HepG2 (cell line): ENCODE results near the gene APH1B. TPM values are rescaled to one million over a fixed set of nuclear protein-coding genes. Genes with fewer than 3 reads are reported as not detected.

ENCODE experiments used
- ATAC-seq: fragments of 200-7000 bp; cut with Tn5 transposase; 3 replicates; pipeline ENCODE4 v1.9.1; 2020; ENCODE audit warnings: mild to moderate bottlenecking, moderate library complexity
- BruUV-seq: library from RNA; stranded (reverse); fragments of 400-500 nt; replicated peaks from 2 replicates; lab custom pipeline; 2021; lab: Mats Ljungman, UMichigan
- CTCF ChIA-PET: fragments of 300-600 bp; formaldehyde crosslinking; extraction: SDS; loops from one replicate; lab custom pipeline; 2021; ENCODE audit warnings: low total read pairs, inconsistent platforms, low intra/inter-chr PET ratio; lab: Yijun Ruan, JAX
- POLR2A ChIA-PET: fragments of 350-600 bp; sonication (Branson Sonifier 250); formaldehyde crosslinking; loops from one replicate; lab custom pipeline; 2020; ENCODE audit warnings: antibody characterized with exemption, inconsistent platforms; lab: Yijun Ruan, JAX
- DNase-seq: peaks from one replicate; pipeline ENCODE4 v3.0.0-alpha.2; 2015; ENCODE audit warnings: low spot score
- FAIRE-seq: peaks from 3 replicates; lab custom pipeline; 2011; peaks lifted over from hg19 to GRCh38; lab: Jason Lieb, UNC
- H2AFZ ChIP-seq: one replicate; pipeline ENCODE4 v1.6.1; 2011; ENCODE audit warnings: low read length, inconsistent platforms
- H3K27ac ChIP-seq: fragments of 300-600 bp; 3 replicates; pipeline ENCODE4 v1.8.0; 2011; ENCODE audit warnings: mixed run types, mild to moderate bottlenecking, mixed read lengths, low read length, inconsistent platforms; ENCODE audit not compliant: insufficient read depth; ENCODE audit errors: extremely low read length
- H3K27me3 ChIP-seq, 2 experiments: fragments of 200-600 bp in 1 of 2; 2 replicates in 1 of 2; 3 replicates in 1 of 2; pipeline versions ENCODE4 v1.6.0 to v1.8.0; 2011; ENCODE audit warnings: low read length in 2 of 2, mild to moderate bottlenecking in 2 of 2, moderate library complexity in 2 of 2, inconsistent platforms in 1 of 2; ENCODE audit not compliant: insufficient read depth in 2 of 2, control insufficient read depth in 1 of 2
- H3K36me3 ChIP-seq, 2 experiments: fragments of 200-600 bp in 1 of 2; replicated peaks in 1 of 2; 2 replicates in 1 of 2; 3 replicates in 1 of 2; pipeline versions ENCODE4 v1.5.1 to v1.8.0; 2011; ENCODE audit warnings: low read length in 2 of 2, inconsistent platforms in 1 of 2; ENCODE audit not compliant: insufficient read depth in 2 of 2, control insufficient read depth in 1 of 2
- H3K4me1 ChIP-seq: 2 replicates; pipeline ENCODE4 v1.5.1; 2012; ENCODE audit warnings: low read length, inconsistent platforms; ENCODE audit not compliant: insufficient read depth
- H3K4me2 ChIP-seq: 2 replicates; pipeline ENCODE4 v1.6.0; 2011; ENCODE audit warnings: low read depth, low read length, inconsistent platforms
- H3K4me3 ChIP-seq, 3 experiments: fragments of 200-600 bp in 1 of 3; sonication (generic), shearing (Covaris generic) in 1 of 3; replicated peaks in 1 of 3; 2 replicates each; pipeline ENCODE4 v1.5.1; 2011 to 2016; ENCODE audit warnings: low read length in 3 of 3, inconsistent platforms in 2 of 3, low read depth in 2 of 3, mild to moderate bottlenecking in 2 of 3, control low read depth in 1 of 3, mixed read lengths in 1 of 3; ENCODE audit not compliant: insufficient read depth in 1 of 3
- H3K79me2 ChIP-seq: one replicate; pipeline ENCODE4 v1.6.1; 2011; ENCODE audit warnings: low read length, inconsistent platforms; ENCODE audit not compliant: insufficient read depth
- H3K9ac ChIP-seq: 2 replicates; pipeline ENCODE4 v1.6.0; 2011; ENCODE audit warnings: mild to moderate bottlenecking, low read depth, low read length, inconsistent platforms; ENCODE audit not compliant: insufficient read depth
- H3K9me3 ChIP-seq: 2 replicates; pipeline ENCODE4 v1.5.1; 2012; ENCODE audit warnings: mild to moderate bottlenecking, low read length
- H4K20me1 ChIP-seq: 2 replicates; pipeline ENCODE4 v1.6.0; 2011; ENCODE audit warnings: inconsistent platforms, mild to moderate bottlenecking, low read length, moderate library complexity; ENCODE audit not compliant: insufficient read depth
- GTF2F1 ChIP-seq: fragments of 150-350 bp; IDR thresholded peaks from 2 replicates; pipeline ENCODE4 v1.6.1; 2014; ENCODE audit warnings: low read length
- NR2C2 ChIP-seq: sonication (generic); formaldehyde crosslinking; IDR thresholded peaks from 2 replicates; pipeline ENCODE4 v1.4.0; 2020; ENCODE audit warnings: missing genetic modification reagents, mild to moderate bottlenecking, moderate library complexity, borderline replicate concordance
- PAF1 ChIP-seq: IDR thresholded peaks from 2 replicates; pipeline ENCODE4 v1.6.1; 2016; ENCODE audit warnings: missing genetic modification reagents, missing compliant biosample characterization
- SSRP1 ChIP-seq: IDR thresholded peaks from 2 replicates; pipeline ENCODE4 v1.6.1; 2016; ENCODE audit warnings: control low read depth
- SUZ12 ChIP-seq: fragments of 150-350 bp; IDR thresholded peaks from 2 replicates; pipeline ENCODE4 v1.6.1; 2014; ENCODE audit warnings: low read depth, low read length
- ZNF703 ChIP-seq: sonication (generic); formaldehyde crosslinking; IDR thresholded peaks from 2 replicates; pipeline ENCODE4 v1.5.1; 2020; ENCODE audit warnings: missing genetic modification reagents, mild to moderate bottlenecking, moderate library complexity, borderline replicate concordance
- ZNF766 ChIP-seq: sonication (generic); formaldehyde crosslinking; IDR thresholded peaks from 2 replicates; pipeline ENCODE4 v1.5.0; 2020; ENCODE audit warnings: missing genetic modification reagents, borderline replicate concordance
- WGBS: methylation state at CpG from one replicate; pipeline ENCODE4 v1.1.6; 2017; ENCODE audit warnings: low lambda C conversion rate; 5-methylcytosine and 5-hydroxymethylcytosine counted together
- in situ Hi-C: cut with HindIII; loops from 2 replicates; pipeline ENCODE4 v1.10.0; 2017; ENCODE audit warnings: low pct_unique_long_range_greater_than_20kb; ENCODE audit not compliant: extremely low pct_ligation_motif_present
- intact Hi-C: fragments of 100-400 bp; cut with micrococcal nuclease; formaldehyde crosslinking; loops from one replicate; pipeline ENCODE4 v1.10.0; 2022; ENCODE audit not compliant: unreplicated experiment
- polyA plus RNA-seq, 8 experiments: library from polyadenylated mRNA; depleted of rRNA in 3 of 8; stranded (reverse) in 7 of 8; unstranded in 1 of 8; fragments of >200 nt; fragmentation: Illumina TruSeq in 4 of 8; extraction: Trizol in 4 of 8; gene quantifications; 2 replicates each; pipeline versions ENCODE4 v1.2.1 to v1.2.3, GENCODE V29; 2011 to 2016; ENCODE audit warnings: low read depth in 4 of 8, missing spikeins in 1 of 8, mixed read lengths in 1 of 8; ENCODE audit not compliant: insufficient read depth in 1 of 8
- total RNA-seq, 5 experiments: library from RNA; depleted of rRNA; stranded (reverse); fragments of >200 nt; fragmentation: Illumina TruSeq; extraction: Trizol; gene quantifications; 2 replicates each; pipeline ENCODE4 v1.2.3, GENCODE V29; 2016; ENCODE audit warnings: low read depth in 1 of 5
- TF ChIP-seq, protein P1 (sequence below): sonication (generic); formaldehyde crosslinking; IDR thresholded peaks from 2 replicates; pipeline ENCODE4 v1.4.0; 2020; ENCODE audit warnings: low read depth, missing genetic modification reagents
- TF ChIP-seq, protein P2 (sequence below): sonication (generic); formaldehyde crosslinking; conservative IDR thresholded peaks from 2 replicates; pipeline ENCODE4 v1.4.0; 2020; ENCODE audit warnings: missing genetic modification reagents

APH1B gene
- total and polyA plus RNA-seq, 2 of the 13 experiments (the other 11 are each of a cell fraction or from before 2014, with no cell fraction given) = 0.45 to 1.00 TPM

DNA sequence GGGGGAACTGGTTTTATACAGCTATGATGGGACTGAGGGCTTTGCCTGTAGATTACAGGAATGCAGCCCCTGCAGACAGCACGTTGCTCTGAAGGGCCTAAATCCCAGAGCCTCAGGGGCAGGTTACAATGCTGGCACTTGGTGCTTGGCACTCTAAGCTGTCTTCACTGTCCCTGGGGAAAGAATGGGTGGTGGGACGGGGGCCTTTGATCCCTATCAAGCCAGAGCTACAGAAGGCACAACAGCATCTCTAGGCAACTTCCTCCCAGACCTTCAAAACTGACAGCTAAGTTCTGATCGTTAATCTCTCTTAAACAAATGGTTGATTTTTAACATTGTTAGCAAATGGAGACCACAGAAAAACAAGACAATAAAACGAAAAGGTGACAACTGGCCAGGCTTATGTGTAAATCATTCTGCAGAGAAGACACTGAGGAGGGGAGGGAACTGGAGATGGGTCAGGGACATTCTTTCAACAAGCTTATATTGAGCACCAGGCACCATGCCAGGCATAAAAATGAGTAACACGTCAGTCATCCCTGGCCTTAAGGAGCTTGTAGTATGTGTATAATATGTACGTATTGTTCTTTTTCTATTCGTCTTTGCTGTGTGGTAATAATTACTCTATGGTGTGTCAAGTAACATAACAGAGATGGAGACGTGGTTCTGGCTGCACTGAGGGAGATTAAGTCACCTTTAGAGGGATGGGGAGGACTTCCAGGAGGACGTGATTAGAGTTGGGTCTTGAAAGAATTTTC is 55.1 kb downstream of the APH1B start:
- WGBS = 28% methylated on average over 9 of the region's 9 CpGs
- Histone ChIP-seq H3K27ac (no peak overlapping the region), H4K20me1 (no peaks in the 10 kb centered on the region), H3K4me1 (no peaks in the 10 kb centered on the region), H3K79me2 (no peaks in the 10 kb centered on the region), H3K4me2 (no peak overlapping the region), H3K9ac (no peak overlapping the region), H3K36me3 (no peaks in the 10 kb centered on the region), H3K27me3 (peaks cover 0 to 1% of the 10 kb centered on the region in 2 experiments; a peak in 3 of 5 replicates), H3K4me3 (no peak overlapping the region), H3K9me3 (no peaks in the 10 kb centered on the region), H2AFZ (no peak overlapping the region)
- ChIA-PET CTCF (no interaction called here), POLR2A (no interaction called here)
- FAIRE-seq = no peak
- intact Hi-C loops (no loop called here), in situ Hi-C loops (no loop called here)
- BruUV-seq = no TSS peak
- DNase-seq = no peak
- TF ChIP-seq ZNF766 (CRISPR knock-in tag) = no peak
- no peak for TF ChIP-seq ZNF703
- TF ChIP-seq, protein P1, sequence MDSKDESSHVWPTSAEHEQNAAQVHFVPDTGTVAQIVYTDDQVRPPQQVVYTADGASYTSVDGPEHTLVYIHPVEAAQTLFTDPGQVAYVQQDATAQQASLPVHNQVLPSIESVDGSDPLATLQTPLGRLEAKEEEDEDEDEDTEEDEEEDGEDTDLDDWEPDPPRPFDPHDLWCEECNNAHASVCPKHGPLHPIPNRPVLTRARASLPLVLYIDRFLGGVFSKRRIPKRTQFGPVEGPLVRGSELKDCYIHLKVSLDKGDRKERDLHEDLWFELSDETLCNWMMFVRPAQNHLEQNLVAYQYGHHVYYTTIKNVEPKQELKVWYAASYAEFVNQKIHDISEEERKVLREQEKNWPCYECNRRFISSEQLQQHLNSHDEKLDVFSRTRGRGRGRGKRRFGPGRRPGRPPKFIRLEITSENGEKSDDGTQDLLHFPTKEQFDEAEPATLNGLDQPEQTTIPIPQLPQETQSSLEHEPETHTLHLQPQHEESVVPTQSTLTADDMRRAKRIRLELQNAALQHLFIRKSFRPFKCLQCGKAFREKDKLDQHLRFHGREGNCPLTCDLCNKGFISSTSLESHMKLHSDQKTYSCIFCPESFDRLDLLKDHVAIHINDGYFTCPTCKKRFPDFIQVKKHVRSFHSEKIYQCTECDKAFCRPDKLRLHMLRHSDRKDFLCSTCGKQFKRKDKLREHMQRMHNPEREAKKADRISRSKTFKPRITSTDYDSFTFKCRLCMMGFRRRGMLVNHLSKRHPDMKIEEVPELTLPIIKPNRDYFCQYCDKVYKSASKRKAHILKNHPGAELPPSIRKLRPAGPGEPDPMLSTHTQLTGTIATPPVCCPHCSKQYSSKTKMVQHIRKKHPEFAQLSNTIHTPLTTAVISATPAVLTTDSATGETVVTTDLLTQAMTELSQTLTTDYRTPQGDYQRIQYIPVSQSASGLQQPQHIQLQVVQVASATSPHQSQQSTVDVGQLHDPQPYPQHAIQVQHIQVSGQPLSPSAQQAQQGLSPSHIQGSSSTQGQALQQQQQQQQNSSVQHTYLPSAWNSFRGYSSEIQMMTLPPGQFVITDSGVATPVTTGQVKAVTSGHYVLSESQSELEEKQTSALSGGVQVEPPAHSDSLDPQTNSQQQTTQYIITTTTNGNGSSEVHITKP (CRISPR knock-in tag) = no peak
- TF ChIP-seq, protein P2, sequence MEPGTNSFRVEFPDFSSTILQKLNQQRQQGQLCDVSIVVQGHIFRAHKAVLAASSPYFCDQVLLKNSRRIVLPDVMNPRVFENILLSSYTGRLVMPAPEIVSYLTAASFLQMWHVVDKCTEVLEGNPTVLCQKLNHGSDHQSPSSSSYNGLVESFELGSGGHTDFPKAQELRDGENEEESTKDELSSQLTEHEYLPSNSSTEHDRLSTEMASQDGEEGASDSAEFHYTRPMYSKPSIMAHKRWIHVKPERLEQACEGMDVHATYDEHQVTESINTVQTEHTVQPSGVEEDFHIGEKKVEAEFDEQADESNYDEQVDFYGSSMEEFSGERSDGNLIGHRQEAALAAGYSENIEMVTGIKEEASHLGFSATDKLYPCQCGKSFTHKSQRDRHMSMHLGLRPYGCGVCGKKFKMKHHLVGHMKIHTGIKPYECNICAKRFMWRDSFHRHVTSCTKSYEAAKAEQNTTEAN = no peak
- no peak for TF ChIP-seq PAF1 (CRISPR knock-in tag)
- TF ChIP-seq NR2C2 = no peak
- no peak for TF ChIP-seq SSRP1 (CRISPR knock-in tag)
- TF ChIP-seq GTF2F1 = no peak
- TF ChIP-seq SUZ12 = no peak
- no peak for ATAC-seq
